Measurements from ENCODE around the gene RRBP1.

RRBP1 gene

DNA sequence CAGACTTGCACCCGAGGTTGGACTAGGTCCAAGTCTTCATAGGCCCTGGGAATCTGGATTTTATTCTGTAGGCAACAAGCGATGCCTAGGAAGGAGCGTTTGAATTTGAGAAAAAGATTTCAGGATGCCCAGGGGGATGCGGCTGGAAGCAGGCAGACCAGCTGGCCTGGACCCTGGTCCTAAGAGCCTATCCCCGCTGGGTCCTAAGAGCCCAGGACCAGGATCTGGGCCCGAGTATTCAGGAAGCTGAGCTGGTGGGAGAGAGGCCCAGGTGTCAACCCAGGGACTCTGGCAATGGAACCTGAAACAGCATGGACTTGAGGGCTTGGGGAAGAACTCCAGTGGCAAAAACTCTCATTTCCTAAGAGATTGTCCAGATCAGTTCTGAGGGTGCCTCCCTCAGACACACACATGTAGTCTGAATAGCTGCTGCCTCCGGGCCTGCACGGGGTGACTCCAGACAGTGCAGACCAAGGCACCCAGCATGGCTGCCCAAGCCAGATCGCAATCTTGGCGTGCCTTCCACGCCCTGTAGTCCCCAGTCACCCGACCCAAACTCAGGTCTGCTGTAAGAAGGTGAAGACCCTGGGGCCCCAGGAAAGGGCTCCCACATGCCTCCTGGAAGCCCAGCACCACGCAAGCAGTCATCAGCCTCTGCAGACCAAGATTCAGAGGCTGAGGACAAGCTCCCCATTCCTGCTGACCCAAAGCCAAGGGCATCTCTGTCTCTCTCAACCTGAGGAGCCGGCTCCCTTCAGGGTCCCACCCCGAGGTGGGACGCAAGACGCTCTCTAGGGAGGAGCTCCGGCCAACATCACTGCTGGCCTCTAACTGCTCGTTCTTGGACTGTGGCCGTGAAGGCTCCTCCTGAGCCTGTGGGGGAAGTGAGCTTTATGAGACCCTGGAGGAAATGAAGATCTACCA, 34.4 kb downstream of the RRBP1 start:
- DNase-seq: no peak

DNA sequence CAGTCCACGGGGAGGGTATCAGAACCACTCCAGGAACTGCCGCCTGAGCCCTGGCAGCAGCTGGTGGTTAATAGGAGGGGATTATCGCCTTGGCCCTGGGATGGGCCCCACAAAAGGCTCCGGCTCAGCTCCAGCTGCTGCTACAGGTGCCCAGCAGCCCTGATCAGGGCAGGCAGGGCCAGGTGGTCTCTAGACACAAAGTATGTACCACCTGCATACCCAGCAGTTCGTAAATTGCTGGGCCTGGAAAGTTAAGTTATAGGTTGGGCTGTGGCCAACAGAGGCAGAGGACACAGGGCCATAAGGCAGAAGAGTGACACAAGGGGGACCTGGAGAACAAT, 35.1 kb downstream of the RRBP1 start:
- no peak for DNase-seq

DNA sequence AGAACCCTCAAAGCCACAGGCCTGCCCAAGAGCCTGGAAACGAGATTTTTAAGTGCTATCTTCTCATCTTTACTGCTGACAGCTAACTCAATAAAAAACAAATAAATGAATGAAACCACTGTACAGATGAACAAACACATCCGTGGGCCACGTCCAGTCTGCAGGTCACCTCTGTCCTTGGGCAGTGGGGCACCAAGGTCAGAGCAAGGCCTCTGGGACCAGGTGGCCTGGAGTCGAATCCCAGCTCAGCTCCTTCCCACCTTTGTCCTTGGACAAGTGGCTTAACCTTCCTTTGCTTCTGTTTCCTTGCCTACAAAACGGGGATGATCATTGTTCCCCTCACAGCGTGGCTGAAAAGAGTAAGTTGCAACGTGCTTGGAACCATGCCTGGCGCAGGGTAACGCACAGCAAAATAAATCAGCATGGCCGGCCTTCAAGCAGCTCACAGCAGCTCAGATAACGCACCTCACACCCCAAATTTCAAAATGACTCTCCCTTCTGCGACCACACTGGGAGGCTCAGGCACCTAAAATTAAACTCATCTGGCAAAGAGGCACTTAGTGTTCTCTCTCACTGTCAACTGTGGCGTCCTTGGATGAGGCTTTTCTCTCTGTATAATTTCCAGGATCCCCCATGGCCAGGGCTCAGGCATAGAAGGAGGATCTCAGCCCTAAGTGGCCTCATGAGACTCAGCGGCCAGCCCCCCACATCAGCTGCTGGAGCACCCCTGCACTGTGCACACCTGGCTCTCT, 35.7 kb downstream of the RRBP1 start:
- no peak for DNase-seq

DNA sequence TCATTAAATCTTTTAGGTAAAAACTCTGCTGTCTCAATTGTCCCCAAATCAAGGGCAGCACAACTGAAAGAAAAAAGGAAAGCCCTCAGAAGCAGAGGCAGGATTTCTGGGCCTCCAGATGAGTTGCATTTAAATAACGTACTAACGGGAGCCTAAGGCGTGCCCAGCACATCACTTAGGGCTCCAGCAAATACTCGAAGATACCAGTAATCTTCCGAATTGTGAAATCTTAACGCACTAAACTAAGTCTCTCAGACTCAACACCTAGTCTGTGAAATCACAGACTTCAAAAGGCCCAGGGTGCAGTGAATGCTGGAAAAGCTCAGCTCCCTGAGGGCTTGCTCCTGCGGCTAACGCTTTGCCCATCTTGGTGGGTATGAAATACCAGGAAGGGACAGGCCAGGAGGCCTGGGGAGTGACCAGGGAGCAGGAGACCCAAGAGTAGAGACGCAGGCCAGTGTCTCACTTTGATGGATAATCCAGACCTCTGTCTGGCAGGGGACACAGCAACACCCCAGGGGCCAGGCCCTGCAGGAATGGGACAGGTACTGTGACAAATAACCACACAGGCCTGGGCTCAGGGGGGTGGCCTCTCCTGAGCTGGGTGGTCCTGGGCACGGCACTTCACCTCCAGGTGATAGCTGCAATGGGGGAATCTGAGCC, 36.4 kb downstream of the RRBP1 start:
- DNase-seq: no peak

DNA sequence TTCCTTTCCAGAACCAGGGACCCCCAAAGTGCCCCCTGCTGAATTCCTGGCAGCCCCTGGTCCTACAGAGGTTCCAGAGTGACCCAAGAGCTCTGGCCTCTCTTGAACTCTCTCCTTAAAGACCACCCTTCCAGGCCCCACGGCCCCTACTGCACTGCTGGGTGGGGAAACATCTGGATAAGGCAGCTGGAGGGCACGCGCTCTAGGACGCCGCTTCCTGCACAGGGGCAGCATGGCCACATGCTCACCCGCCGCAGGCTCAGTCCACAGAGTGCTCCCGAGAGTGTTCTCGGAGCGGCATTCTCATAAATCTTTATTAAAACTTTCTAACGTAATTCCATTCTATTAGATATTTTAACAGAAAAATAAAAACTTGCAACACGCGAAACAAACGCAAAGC, 37.0 kb downstream of the RRBP1 start:
- no peak for DNase-seq

DNA sequence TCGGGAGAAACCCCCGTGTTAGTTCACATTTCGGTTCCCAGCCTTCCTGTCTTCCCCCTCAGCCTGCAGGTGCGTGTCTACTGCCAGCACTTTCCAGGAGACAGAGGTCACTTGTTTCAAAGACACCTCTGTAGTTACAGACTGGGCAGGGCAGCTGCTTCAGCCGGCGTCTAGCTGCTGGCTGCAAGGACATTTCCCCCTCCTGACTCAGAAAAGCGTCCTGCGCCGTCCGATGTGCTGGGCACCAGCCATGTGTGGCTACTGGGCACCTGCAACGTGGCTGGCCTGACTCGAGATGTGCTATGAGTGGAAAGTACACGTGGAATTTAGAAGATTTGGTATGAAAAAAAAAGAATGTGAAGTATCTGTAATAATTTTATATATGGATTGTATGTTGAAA, 37.6 kb downstream of the RRBP1 start:
- no peak for DNase-seq

DNA sequence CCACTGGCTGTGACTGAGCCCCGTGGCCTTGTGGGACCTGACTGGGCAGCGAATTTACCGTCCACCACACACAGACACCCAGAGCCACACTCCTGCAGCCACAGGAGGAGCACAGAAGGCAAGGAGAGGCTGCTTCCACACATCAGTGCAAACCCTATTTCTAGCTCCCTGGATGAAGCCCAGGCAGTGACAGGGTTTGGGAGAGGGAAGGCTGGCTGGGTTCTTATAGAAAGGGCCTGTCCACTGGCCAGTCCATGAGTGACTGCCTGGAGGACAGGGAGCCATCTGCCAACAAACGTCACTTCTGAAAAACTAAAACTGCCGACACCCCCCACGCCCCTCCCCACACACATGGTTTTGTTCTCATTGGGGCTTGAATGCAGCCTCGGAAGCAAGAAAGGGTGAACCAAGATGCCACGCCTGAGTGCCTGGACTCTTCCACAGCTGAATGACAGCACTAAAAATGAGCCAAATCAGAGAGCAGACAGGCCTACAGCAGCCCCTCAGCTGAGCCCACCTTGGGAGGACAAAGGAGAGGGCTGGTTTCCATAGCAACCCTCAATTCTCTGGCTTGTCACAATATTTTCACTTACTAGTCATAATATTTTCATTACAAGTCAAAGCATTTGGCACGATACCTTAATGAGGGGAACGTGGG, 38.4 kb downstream of the RRBP1 start:
- DNase-seq: no peak

DNA sequence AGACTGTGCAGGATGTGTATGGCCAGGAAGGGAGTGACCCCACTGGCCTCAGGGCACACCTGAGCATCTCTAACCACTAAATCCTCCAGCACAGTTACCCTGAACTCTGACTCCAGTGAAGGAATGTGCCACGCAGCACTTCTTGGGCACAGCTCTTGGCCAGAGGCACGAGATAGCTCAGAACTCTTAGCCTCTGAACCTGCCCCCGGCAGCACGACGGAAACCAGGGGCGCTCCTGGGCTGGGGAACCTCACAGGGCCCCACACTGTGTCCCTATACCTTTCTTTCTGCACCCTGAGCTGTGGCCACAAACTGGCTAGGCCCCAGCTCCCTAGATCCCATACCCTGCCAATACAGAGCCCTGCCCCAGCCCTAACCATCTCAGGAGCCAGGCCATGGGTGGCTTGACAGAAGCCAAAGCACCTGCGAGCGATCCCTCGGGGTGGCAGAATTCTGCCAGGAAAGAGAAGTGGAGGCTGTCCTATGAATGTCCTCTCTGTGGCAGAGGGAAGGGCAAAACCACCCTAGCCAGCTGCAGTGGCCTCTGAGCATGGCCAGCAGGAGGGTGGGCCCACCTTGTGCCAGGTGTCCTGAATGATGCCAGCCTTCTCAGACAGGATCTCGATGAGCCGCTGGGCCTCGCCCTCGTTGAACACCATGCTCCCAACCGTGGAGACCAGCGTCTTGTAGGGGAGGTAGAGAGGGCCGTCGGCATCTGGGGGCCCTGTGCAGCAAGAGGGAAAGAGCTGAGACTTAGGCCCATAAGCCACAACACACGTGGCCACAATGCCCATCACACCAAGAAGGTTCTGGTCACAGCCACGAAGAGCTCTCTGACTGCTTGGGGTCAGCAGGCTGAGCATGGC, 39.4 kb downstream of the RRBP1 start:
- no peak for DNase-seq

DNA sequence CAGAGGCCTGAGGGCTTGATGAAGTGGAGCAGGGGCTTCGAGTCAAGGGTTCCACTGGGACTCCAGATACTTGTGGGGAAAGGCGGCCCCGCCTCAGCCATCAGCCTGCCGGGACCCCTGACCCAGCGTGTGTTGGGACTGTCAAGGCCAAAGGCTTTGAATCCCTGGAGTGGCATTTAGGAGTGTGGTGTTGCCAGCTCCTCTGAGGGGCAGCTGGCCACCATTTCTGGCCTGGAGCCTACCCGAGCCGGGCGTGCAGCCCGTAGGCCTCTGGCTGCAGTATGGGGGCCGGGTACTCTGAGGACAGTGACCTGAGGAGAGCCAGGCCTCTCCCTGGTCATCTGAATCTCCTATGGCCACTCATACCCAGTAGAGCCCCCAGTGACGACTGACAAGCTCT, 40.0 kb downstream of the RRBP1 start:
- DNase-seq: no peak

DNA sequence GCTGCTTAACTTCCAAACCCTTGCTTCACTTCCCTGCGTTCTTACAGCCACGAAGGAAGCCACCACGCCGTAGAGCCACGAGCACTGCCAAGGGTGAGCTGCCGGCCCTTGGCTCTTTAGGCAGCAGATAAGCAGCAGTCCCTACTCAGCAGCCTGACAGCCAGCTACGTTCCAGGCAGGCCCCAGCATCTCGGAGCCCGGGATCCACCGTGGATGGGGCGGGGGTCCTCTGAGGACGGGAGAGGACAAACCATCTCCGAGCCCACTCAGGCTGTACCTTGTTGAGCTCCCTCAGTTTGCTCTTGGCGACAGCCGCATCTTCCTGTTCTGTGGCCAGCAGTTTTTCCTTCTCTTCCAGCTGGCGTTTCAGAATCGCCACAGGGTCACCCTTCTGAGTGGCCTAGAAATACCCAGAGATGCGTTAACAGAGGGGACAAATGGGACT, 40.5 kb downstream of the RRBP1 start:
- no peak for DNase-seq

DNA sequence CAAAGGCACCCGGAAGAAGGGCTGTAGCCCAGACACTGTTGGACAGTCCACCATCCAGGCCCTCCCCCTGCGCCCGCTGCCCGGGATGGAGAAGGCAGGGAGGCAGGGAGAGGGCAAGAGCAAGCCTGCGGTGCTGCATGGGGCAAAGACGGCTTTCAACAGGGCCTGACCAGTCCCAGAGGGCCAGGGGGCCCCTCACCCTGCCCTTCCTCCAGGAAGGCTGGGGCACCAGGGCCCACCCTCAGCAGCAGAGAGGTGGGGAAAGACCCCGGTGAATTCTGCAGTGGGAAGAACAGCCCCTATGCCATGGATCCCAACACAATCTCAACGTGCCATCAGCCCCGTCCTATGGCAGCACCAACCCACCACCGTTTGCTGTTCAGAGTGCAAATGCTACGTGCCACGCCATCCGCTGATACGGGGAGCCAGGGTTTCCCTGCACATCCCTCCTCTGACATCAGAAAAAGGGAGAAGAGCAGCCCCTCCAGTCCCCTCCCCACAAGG, 41.1 kb downstream of the RRBP1 start:
- DNase-seq: no peak

DNA sequence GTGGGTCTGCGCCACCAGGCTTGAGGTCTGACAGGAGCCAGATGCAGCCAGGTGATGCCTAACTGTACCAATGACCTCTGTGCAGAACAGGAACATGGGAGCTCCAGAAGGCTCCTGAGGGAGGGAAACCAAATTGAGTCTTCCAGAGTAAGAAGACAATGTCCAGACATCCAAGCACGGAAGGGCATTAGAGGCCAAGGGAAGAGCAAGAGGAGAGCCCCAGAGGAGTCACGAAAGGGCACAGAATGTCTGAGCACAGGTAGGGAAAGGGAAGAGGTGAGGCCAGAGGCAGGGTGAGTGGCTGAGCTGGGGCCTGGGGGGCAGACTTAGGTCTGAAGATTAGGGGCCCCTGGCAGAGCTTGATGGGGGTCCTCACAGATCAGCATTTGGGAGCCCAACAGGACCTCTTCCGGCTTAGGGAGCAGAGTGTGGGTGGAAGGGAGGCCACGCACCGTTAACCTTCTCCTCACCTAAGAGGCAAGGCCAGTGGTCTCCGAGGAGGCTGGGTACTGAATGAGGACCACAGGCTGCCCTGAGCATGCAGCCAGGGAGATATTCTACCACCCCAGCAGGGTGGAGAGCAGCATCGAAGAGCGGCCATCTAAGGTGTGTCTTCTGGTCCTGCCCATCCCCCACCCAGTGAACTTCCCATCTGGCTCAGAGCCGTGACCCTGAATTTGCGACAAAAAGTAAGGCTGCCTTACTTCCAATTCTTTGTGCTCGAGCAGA, 41.7 kb downstream of the RRBP1 start:
- no peak for DNase-seq

DNA sequence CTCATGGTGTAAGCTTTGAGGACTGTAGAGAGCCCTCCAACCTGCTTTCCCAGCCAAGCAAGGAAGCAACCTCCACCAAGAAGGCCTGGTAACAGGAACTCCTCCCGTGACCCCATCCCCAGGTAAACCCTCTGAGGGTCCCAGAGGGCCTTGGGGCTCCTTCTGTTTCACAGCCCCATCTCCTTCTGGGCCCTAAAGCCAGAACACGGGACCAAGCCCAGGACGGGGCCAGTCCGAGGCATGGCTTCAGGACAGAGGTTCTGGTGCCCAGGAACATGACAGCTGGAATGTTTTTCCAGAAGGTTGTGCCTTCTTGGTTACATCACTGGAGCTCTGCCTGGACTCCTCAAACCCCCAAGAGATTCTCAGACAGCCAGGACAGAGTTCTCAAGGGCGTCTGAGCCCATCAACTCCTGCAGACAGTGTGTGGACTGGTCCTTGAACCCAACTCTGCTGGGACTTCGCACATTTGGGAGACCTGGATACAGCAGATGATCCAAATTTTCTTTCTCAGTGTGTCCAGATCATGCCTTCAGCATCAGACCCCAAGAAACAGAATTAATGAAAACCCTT, 43.1 kb downstream of the RRBP1 start:
- no peak for DNase-seq

DNA sequence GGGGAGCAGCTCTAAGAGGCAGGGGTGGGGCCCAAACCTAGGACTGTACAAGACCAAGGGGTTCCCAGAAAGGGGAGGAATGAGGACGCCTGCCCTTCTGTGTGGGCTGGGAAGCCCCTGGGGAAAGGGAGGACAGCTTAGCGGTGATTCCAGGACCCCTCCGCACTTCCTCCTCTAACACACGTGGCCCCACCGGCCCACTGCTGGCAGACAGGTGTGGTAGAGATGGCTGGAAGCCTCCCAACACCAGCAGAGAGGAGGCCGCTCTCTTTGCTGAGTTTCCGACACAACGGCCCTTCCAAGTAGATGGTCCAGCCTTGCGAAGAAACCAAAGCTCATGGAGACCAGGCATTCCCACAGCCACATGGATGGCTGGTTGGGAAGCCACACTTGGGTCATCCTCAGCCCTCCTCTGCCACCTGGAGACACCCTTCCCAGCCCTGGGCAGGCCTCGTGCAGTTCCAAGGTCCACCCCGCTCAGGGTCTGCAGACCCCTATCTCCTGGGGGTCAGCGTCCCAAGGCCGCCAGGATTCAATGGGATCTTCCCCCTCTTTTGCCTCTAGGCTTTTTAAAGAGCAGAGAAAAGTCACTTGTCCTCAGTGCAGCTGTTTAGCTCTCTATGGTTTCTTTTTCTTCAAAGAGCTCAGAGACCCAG, 43.9 kb downstream of the RRBP1 start:
- no peak for DNase-seq

DNA sequence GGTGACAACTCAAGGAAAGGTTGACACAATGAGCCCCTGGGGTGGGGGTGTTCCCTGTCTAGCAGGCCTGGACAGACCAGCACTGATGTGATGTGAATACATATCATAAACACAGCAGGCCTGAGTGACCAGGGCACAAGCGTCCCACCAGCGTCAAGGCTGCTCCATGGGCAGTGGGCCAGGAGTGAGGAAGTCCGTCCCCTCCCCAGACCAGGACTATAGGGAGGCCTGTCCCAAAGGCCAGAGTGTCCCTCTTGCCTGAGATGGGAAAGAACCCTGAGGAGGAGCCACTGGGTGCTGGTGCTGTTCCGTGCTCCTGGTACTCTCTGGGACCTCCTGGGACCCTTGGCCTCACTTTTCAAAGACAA, 44.6 kb downstream of the RRBP1 start:
- no peak for DNase-seq

DNA sequence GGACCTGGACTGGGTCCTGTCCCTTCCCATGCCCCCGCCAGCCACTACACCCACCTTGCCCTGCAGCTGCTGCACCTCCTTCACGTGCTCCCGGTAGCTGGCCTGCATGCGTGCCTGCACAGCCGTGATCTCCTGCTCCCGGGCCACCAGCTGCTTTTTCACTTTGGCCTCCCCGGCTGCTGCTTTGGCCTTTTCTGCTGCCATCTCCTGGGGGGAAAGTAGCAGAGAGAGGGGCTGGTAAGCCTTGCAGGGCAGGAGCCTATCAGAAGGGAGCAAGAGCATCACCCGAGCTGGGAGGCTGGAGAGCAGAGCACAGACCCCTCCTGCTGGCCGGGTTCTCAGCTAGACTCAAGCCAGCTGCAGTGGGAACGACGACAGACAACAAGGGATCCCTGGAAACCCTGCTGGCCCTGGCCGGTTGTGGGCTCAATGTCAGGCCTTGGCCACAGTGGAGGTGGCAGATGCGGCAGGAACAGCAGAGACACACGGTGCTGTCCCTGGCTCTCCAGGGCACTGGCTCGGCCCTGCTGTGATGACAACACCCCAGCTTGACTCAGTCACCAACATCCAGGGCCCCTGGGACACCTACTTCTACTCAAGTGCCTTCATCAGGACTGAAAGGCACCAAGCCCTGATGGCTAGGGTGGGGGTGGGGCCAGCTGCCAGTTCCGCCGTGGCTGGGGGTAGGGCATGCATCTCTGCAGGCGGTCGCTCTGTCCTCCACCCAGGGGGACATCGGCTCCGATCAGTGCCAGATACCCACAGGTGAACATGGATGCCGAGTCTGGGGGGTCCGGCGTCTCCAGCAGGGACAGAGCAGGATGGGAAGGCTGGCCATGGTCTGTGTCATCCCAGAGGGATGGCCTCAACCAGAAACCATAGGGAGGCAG, 45.3 kb downstream of the RRBP1 start:
- no peak for DNase-seq

DNA sequence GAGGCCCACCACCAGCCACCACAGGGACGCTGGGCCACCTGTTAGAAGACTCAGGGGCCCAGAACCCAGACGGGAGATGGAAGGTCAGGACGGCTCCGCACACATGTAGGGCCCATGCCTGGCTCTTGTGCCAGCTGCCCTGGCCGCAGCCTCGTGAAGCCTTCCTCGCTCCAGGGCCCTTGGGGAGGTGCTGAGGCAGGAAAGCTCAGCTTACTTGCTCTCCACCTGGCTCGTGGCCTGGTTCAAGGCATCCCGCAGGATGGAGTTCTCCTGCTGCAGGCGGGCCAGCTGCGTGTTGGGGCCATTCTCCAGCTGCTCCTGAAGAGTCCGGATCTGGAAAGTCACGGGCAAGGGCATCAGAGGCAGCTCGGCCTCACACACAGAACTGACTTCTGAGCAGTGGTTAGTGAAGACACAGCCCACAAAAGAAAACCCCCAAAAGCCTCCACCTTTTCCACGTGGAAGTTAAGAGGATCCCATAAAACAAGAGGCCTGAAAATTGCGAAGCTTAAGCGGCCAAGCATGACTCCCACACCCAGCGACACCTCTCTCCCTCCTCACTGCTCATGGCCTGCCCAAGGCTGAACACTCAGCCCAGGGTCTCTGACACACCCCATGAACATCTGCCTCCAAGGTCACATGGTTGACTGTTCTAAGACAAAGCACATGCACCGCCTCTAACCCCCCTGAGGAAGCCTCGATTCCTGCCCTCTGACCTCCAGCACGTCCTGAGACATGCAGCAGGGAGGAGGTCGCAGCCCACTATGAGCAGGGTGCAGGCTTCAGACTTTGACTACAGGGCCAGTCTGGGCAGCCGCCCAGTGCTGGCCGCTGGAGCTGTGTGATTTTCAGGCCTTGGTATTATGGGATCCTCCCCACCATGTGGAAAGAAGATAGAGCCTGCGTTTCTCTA, 46.5 kb downstream of the RRBP1 start:
- DNase-seq: no peak

DNA sequence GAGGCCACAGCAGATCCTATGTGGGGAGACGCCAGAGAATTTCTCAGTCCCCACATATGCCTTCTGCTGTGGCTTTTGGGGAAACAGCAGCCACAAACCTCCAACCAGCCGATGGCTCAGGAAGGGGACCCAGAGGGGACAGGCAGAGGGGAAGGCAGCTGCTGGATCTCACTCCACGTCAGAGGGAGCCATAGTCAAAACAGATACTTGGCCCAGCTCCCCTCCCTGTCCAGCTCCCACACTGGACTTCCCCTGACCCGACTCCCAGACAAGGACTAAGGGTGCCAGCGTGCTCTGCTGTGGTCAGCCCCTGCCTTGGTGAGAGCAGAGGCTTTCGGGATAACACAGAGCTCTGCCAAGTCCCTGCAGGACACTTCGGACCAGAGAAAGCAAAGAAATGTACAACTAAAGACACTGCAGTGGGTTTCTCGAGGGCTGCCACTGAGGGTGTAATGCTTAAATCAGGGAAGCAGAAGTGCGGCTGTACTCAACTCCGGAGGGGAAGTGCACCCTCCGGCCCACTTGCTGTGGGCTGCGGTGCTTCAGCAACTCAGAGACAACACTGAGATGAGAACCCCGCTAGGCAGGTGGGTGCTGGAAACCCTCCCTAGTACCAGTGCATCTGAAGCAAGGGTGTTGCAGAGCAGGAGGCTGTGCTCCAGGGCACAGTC, 47.2 kb downstream of the RRBP1 start:
- DNase-seq: no peak
